Measurements from ENCODE around the gene CSNK2B.
"Not testable (repeated sequence)": the region's sequence is repeated elsewhere in the genome, so short reads cannot be mapped to it uniquely, and the experiment has no call there.

The CSNK2B gene

GRCh38 chr6:31691078-31691463 lies 25.2 kb downstream of the CSNK2B start:
- DNase-seq: no peak

GRCh38 chr6:31691564-31692108 lies 25.8 kb downstream of the CSNK2B start:
- no peak for DNase-seq

DNA sequence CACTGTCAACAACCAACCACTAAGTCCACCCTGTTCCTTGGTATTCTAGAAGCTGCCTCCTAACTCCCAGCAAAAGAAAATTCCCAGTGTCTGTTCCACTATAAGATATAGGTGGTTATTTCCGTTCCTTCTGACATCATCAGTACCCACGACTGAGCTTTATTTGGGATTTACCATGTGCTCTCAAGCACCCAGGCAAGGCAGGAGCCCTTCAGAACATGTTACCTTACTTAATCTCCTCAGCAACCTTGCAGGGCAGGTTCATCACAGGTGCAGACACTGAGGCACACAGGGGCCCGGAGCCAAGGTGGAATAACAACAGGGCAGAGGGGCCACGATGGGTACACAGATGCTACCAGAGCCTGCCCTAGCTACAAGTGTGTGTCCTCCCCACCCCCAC lies 26.5 kb downstream of the CSNK2B start:
- DNase-seq: no peak

- DNase-seq: no peak
Measured at GRCh38 chr6:31692886-31693285, 27.0 kb downstream of the CSNK2B start.

DNA sequence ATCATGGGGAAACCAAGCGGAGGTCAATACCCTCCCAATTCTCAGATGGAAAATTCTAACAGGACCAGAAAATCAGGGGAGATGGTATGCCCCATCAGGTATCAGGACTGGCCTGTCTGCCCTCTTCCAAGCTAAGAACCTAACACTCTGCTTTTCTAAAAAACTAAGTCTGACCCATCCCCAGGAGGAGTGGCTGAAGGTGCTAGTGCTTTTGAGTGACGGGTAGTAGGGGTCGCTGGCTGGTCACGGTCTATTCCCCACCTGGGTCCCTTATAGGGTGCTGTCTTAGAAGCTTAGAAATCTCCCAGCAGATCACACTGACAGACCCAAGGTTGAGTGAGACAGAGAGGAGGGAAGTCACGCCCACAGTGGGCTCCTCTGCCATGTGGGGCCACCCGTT lies 27.7 kb downstream of the CSNK2B start:
- DNase-seq: no peak

- DNase-seq: no peak
Measured at GRCh38 chr6:31697555-31697954, 31.7 kb downstream of the CSNK2B start.

DNA sequence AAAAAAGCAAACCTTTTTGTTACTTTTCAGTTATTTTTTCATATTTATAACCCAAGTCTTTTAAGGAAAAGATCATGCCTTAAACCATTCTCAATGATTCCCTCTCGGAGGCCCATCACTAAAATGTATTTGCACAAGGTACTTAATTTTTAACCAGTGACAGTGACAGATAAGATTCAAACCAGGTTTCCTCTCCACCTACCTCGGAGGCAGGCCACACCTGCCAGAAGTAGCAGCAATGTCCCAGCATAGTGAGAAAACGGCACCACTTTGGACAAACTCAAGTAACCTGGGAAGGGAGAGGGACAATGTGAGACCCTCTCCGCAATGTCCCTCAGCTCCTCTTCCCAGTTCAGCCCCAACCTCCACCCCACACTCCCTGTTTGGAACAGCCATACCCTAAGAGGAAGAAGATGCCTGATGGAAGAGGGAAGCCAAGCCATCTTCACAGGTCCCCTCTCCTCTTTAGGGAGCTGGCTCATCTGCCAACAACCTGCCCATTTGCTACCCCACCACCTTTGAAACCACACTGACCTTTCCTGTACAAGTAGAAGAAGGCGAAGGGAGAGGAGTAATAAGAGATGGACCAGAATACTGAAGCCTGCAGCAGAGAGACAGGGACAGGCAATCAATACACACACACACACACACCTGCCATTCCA lies 35.0 kb downstream of the CSNK2B start:
- no peak for DNase-seq

- DNase-seq: no peak
Measured at GRCh38 chr6:31701666-31702404, 36.0 kb downstream of the CSNK2B start.

DNA sequence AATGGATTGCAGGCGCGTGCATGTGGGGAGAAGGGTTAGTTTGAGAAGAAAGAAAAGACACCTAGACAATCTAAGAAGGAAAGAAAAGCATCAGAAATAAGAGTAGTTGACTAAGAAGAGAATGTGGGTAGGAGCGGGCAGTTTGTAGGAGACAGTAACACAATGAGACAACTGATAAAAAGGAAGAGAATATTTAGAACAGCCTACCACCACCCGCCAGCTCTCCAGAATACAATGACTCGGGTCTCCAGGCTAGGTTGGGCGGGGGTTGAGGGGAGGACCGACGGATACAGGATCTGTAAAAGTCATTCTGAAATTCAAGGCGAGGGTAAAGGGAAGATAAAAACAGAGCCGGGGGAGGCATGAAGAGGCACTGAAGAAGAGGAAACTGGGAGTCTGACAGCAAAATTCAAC lies 36.5 kb downstream of the CSNK2B start:
- DNase-seq: no peak

- peak; percentile 99 for DNase-seq
Measured at GRCh38 chr6:31702819-31703716, 37.2 kb downstream of the CSNK2B start, which contains the start of gene ABHD16A. ABHD16A (minus strand) TSS chr6:31703324; CDS start chr6:31703281, 43 bp downstream.

GRCh38 chr6:31705931-31706330 lies 40.1 kb downstream of the CSNK2B start:
- no peak for DNase-seq

DNA sequence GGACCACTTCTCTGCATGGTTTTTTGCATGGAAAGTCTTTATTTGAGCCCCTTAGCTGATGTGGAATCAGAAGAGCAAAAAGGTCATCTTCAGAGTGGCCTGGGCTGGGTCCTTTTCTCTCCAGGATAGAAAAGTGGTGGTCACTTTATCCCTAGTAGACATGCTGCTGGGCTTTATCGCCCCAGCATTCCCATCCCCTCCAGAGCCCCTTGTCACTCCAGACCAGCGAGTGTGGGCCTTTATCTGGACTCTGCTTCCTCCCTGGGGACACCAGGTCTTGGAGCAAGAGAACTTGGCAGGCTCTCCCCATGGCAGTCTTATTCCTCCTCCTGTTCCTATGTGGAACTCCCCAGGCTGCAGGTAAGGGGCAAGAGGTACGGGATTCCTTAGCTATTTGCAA lies 40.7 kb downstream of the CSNK2B start, which contains the start of gene LY6G6F:
Gene LY6G6F (plus strand): TSS at position 268 of the 400 bp plus-strand sequence. CDS start 41 bp downstream, at position 309.
- no peak for DNase-seq

GRCh38 chr6:31707701-31708100 lies 41.8 kb downstream of the CSNK2B start:
- no peak for DNase-seq

GRCh38 chr6:31708224-31708623 lies 42.3 kb downstream of the CSNK2B start:
- no peak for DNase-seq

- DNase-seq: not testable (repeated sequence)
Measured at GRCh38 chr6:31709157-31709556, 43.3 kb downstream of the CSNK2B start.

- DNase-seq: no peak
Measured at GRCh38 chr6:31710523-31711219, 44.8 kb downstream of the CSNK2B start.

- no peak for DNase-seq
Measured at GRCh38 chr6:31711233-31711632, 45.4 kb downstream of the CSNK2B start.

- DNase-seq: no peak
Measured at GRCh38 chr6:31712296-31712695, 46.4 kb downstream of the CSNK2B start.

GRCh38 chr6:31713465-31713864 lies 47.6 kb downstream of the CSNK2B start:
- DNase-seq: no peak

DNA sequence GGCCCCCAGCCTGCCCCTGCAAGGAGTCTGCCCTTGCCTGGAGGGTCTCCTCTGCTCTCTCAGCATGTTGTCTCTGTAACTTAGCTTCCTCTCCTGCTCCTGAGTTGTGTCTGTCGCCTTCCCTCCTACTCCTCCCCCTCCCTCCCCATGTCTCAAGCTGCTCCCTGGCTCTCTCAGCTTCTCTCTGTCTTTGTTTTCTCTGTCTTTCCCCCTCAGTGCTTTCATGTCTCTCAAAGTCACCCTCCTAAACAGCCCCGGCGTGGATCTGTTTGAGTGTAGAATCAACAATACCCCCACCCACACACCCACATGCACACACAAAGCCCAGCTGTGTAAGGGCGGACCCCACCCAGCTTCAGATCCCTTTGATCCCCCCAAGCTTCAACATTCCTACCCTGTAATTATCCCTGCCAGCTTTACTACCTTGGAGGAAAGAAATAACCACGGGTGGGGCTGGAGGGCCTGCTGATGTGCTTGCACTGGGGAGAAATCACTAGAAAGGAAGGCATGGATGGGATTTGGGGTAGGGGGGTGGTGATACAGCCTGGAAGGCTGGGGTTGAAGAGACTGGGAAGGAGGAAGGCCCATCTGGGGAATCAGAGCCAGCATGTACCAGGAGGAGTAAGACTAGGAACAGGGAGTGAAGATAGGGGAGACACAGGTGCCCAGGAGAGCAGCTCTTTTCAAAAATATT lies 48.3 kb downstream of the CSNK2B start:
- DNase-seq: no peak
